Parathyroid adenoma (tissue), 2 donors: ENCODE results near the gene PGBD2.
A peak's percentile ranks its signal among the peaks of the same experiment; 100 is the strongest.
"Not testable (repeated sequence)": the region's sequence is repeated elsewhere in the genome, so short reads cannot be mapped to it uniquely, and the experiment has no call there.

Experiments used
- H2AFZ ChIP-seq: fragments of 300-600 bp; sonication (generic); one replicate; pipeline ENCODE4 v1.7.0; 2017; ENCODE audit warnings: antibody characterized with exemption, mild to moderate bottlenecking
- H3K27ac ChIP-seq: fragments of 300-600 bp; sonication (generic); one replicate; pipeline ENCODE4 v1.7.0; 2017
- H3K27me3 ChIP-seq: fragments of 300-600 bp; sonication (generic); one replicate; pipeline ENCODE4 v1.7.0; 2017; ENCODE audit warnings: low read length; ENCODE audit not compliant: control insufficient read depth, insufficient read depth
- H3K36me3 ChIP-seq: fragments of 300-600 bp; sonication (generic); one replicate; pipeline ENCODE4 v1.7.0; 2017; ENCODE audit warnings: low read length; ENCODE audit not compliant: control insufficient read depth, insufficient read depth
- H3K4me1 ChIP-seq: fragments of 300-600 bp; sonication (generic); one replicate; pipeline ENCODE4 v1.7.0; 2017; ENCODE audit warnings: control low read depth
- H3K4me2 ChIP-seq: fragments of 300-600 bp; sonication (generic); one replicate; pipeline ENCODE4 v1.7.0; 2017; ENCODE audit warnings: low read length
- H3K4me3 ChIP-seq: fragments of 300-600 bp; sonication (generic); one replicate; pipeline ENCODE4 v1.7.0; 2017; ENCODE audit warnings: low read depth, low read length
- H3K79me2 ChIP-seq: fragments of 300-600 bp; sonication (generic); one replicate; pipeline ENCODE4 v1.7.0; 2017; ENCODE audit warnings: control low read depth
- H3K9ac ChIP-seq: fragments of 300-600 bp; sonication (generic); one replicate; pipeline ENCODE4 v1.7.0; 2017; ENCODE audit warnings: mild to moderate bottlenecking
- H3K9me3 ChIP-seq: fragments of 300-600 bp; sonication (generic); one replicate; pipeline ENCODE4 v1.7.0; 2017; ENCODE audit warnings: low read length; ENCODE audit not compliant: control insufficient read depth
- CTCF ChIP-seq: fragments of 300-600 bp; sonication (generic); IDR thresholded peaks from one replicate; pipeline ENCODE4 v1.7.0; 2017; ENCODE audit warnings: antibody characterized with exemption, mild to moderate bottlenecking
- donor health status: primary hyperparathyroidism.

Gene PGBD2

GRCh38 chr1:248886237-248886895 lies 19.7 kb upstream of the PGBD2 start:
- no peak overlapping the region for H3K4me2 ChIP-seq
- no peak for TF ChIP-seq CTCF
- H3K9ac ChIP-seq: no peak overlapping the region
- H2AFZ ChIP-seq: peak overlapping the region; percentile 28
- H3K9me3 ChIP-seq: no peaks in the 10 kb centered on the region
- no peaks in the 10 kb centered on the region for H3K36me3 ChIP-seq
- H3K4me1 ChIP-seq: no peaks in the 10 kb centered on the region
- no peak overlapping the region for H3K4me3 ChIP-seq
- H3K79me2 ChIP-seq: no peaks in the 10 kb centered on the region
- H3K27ac ChIP-seq: no peak overlapping the region
- no peaks in the 10 kb centered on the region for H3K27me3 ChIP-seq

- not testable (repeated sequence) for H3K4me3 ChIP-seq, H3K9me3 ChIP-seq, H3K27me3 ChIP-seq, H3K27ac ChIP-seq, H3K79me2 ChIP-seq, H3K4me2 ChIP-seq, H3K36me3 ChIP-seq, H3K9ac ChIP-seq, H3K4me1 ChIP-seq
- H2AFZ ChIP-seq: peak overlapping the region; percentile 53
Observed at GRCh38 chr1:248889914-248890243, 16.2 kb upstream of the PGBD2 start.

- Histone ChIP-seq H3K4me3 (no peak overlapping the region), H3K4me1 (no peaks in the 10 kb centered on the region), H3K27me3 (no peaks in the 10 kb centered on the region), H3K9ac (no peak overlapping the region), H3K27ac (no peak overlapping the region), H2AFZ (no peak overlapping the region), H3K36me3 (no peaks in the 10 kb centered on the region), H3K79me2 (no peaks in the 10 kb centered on the region), H3K4me2 (no peak overlapping the region), H3K9me3 (no peaks in the 10 kb centered on the region)
- TF ChIP-seq CTCF: no peak
Observed at GRCh38 chr1:248890549-248891498, 15.2 kb upstream of the PGBD2 start.

- Histone ChIP-seq H2AFZ (no peak overlapping the region), H3K9me3 (no peaks in the 10 kb centered on the region)
Observed at GRCh38 chr1:248891758-248892157, 14.3 kb upstream of the PGBD2 start.

More at GRCh38 chr1:248891758-248892157, 14.3 kb upstream of the PGBD2 start:
- no peak for TF ChIP-seq CTCF
- no peaks in the 10 kb centered on the region for H3K79me2 ChIP-seq
- H3K27me3 ChIP-seq: no peaks in the 10 kb centered on the region
- no peaks in the 10 kb centered on the region for H3K36me3 ChIP-seq
- no peak overlapping the region for H3K4me2 ChIP-seq
- H3K27ac ChIP-seq: no peak overlapping the region
- no peak overlapping the region for H3K4me3 ChIP-seq
- H3K4me1 ChIP-seq: no peaks in the 10 kb centered on the region
- H3K9ac ChIP-seq: no peak overlapping the region
